Skeletal muscle tissue (tissue), 4 donors: ENCODE results near the gene GPR84. TPM values are rescaled to one million over a fixed set of nuclear protein-coding genes. Genes with fewer than 3 reads are reported as not detected.
A peak's percentile ranks its signal among the peaks of the same experiment; 100 is the strongest.

Experiments used
- H3K27ac ChIP-seq: one replicate; pipeline ENCODE4 v1.7.0; 2013; ENCODE audit warnings: mild to moderate bottlenecking, low read depth, low read length, inconsistent platforms
- H3K27me3 ChIP-seq, 3 donors: one replicate each; pipeline ENCODE4 v1.7.0; 2013; ENCODE audit warnings: low read length in 3 of 3; ENCODE audit not compliant: control insufficient read depth in 3 of 3, insufficient read depth in 3 of 3
- H3K36me3 ChIP-seq, 3 donors: one replicate each; pipeline ENCODE4 v1.7.0; 2013; ENCODE audit warnings: low read length in 3 of 3; ENCODE audit not compliant: control insufficient read depth in 3 of 3, insufficient read depth in 3 of 3
- H3K4me1 ChIP-seq, 3 donors: one replicate each; pipeline ENCODE4 v1.7.0; 2013; ENCODE audit warnings: low read length in 3 of 3, mild to moderate bottlenecking in 3 of 3; ENCODE audit not compliant: control insufficient read depth in 3 of 3, insufficient read depth in 3 of 3
- H3K4me3 ChIP-seq, 3 donors: one replicate each; pipeline ENCODE4 v1.7.0; 2013; ENCODE audit warnings: low read length in 3 of 3
- H3K9ac ChIP-seq, 3 donors: one replicate each; pipeline ENCODE4 v1.7.0; 2013; ENCODE audit warnings: low read length in 3 of 3, mild to moderate bottlenecking in 3 of 3, moderate library complexity in 2 of 3, low read depth in 1 of 3
- H3K9me3 ChIP-seq, 3 donors: one replicate each; pipeline ENCODE4 v1.7.0; 2013; ENCODE audit warnings: low read length in 3 of 3; ENCODE audit not compliant: control insufficient read depth in 3 of 3
- total RNA-seq: library from RNA; depleted of rRNA; stranded (reverse); fragments of >200 nt; gene quantifications from one replicate; pipeline ENCODE4 v1.2.3, GENCODE V29; 2014
- donor health status: Osteomylitis.

Gene GPR84
- total RNA-seq, 1 donor from 2014 or later = not detected

DNA sequence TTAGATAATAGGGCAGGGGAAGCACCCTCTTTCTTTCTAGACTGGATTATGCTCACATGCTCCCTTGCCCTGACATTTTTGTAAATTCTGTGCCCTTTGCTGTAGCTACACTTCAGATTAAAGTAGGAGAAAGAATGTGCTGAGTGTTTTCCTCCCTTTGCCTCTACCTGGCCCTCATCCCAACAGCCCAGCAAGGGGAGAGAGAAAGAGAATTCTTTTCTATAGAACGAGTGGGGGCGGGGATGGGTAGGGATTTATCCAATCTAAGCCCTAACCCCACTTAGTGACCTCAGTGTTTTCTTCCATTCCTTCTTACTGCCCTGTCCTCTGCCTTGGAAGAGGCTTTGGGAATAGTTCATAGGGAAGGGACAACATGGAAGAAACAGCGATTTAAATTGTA lies 13.5 kb downstream of the GPR84 start:
- peaks cover 33 to 42% (median 38%) of the 10 kb centered on the region in 3 donors for H3K36me3 ChIP-seq
- peak overlapping the region in 1 of 3 donors; percentile 33 for H3K9ac ChIP-seq

DNA sequence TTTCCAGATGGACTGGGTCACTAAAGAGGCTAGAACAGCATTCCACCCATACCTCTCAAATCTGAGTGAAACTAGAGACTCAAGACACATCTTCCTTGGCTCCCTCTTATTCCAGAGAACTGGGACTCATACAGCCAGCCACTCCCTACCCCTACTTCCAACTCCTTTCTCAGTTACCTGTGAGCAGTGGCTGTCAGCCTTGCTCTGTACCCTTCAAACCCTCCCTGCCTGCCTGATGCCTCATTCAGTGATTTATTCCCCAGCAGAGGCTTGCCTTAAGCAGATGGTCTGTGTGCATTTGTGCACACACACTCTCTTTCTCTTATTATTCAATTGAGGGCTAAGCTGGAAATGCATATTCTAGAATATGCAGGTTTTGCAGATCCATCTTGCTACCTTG lies 14.6 kb downstream of the GPR84 start:
- H3K27me3 ChIP-seq = no peaks in the 10 kb centered on the region
- H3K9me3 ChIP-seq = no peaks in the 10 kb centered on the region
- H3K36me3 ChIP-seq = peaks cover 37 to 52% (median 46%) of the 10 kb centered on the region in 3 donors
- no peak overlapping the region for H3K9ac ChIP-seq
- no peak overlapping the region for H3K27ac ChIP-seq
- H3K4me3 ChIP-seq = no peak overlapping the region
- peaks cover 12 to 21% (median 16%) of the 10 kb centered on the region in 3 donors for H3K4me1 ChIP-seq

More for the DNA sequence above, 13.5 kb downstream of the GPR84 start:
- H3K27ac ChIP-seq = no peak overlapping the region
- H3K27me3 ChIP-seq = no peaks in the 10 kb centered on the region
- H3K9me3 ChIP-seq = no peaks in the 10 kb centered on the region
- H3K4me1 ChIP-seq = peaks cover 12 to 21% (median 16%) of the 10 kb centered on the region in 3 donors
- H3K4me3 ChIP-seq = no peak overlapping the region

DNA sequence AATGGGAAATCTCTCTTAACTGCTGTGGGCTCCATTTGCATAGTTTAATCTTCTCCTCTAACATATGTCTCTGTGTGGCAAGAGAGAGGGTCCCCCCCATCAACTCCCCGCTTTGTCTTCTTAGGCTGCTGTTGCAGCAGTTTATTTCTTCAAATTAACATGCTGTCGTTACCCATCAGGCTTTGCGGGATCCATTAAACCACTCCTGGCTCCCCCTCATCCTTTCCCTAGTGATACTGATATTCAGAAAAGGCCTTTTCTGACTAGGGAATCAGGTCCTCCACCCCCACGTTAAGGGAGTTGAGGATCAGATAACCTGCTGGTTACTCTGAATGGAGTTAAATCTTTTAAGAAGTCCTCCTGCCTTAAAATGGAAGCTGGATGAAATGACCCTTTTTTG lies 15.2 kb downstream of the GPR84 start:
- H3K27me3 ChIP-seq = no peaks in the 10 kb centered on the region
- no peaks in the 10 kb centered on the region for H3K9me3 ChIP-seq
- peaks cover 37 to 52% (median 46%) of the 10 kb centered on the region in 3 donors for H3K36me3 ChIP-seq
- no peak overlapping the region for H3K27ac ChIP-seq
- no peak overlapping the region for H3K4me3 ChIP-seq
- peaks cover 12 to 21% (median 16%) of the 10 kb centered on the region in 3 donors for H3K4me1 ChIP-seq
- H3K9ac ChIP-seq = no peak overlapping the region

DNA sequence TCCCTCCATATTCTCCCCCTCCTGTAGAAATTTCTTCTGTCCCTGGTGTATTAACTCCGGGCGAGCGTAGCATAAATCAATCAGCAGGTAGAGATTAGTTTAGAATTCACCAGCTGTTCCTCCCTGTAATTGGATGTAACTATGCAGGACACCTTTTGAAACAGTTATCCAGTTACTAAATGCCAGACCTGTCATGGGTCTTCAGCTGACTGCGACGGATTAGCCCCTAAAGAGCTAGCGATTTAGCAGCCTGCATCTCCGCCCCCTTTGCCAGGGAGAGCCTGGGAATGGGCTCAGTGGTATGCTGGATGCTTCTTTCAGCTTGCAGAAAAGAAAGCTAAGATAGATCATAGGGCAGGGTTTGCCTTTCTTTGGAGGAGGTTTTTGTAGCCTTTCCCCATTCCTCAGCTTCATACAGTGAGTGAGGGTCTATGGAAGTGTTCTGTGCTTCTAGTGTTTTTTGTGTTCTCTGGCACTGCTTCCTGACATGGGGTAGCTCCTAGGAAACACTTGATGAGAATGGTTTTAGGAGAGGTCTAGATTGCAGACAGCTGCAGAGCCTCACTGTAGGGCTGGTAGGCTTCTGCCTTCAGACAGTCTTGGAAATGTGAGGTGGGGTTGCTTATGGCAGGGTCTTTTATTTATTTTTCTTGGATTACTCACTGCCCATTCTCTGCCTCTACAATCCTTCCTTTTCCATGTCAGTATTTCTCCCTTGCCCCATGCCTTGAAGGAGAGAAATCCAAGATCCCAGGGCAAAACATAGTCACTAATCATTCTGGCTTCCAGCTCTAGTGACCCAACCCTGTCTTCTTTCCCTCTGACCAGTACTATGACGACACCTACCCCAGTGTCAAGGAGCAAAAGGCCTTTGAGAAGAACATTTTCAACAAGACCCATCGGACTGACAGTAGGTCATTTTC lies 22.6 kb downstream of the GPR84 start:
- Histone ChIP-seq H3K36me3 (peaks cover 20 to 35% (median 29%) of the 10 kb centered on the region in 3 donors), H3K9ac (no peak overlapping the region), H3K27me3 (no peaks in the 10 kb centered on the region), H3K4me1 (peaks cover 22 to 26% (median 25%) of the 10 kb centered on the region in 3 donors), H3K4me3 (no peak overlapping the region), H3K9me3 (no peaks in the 10 kb centered on the region), H3K27ac (peak overlapping the region; percentile 63)

DNA sequence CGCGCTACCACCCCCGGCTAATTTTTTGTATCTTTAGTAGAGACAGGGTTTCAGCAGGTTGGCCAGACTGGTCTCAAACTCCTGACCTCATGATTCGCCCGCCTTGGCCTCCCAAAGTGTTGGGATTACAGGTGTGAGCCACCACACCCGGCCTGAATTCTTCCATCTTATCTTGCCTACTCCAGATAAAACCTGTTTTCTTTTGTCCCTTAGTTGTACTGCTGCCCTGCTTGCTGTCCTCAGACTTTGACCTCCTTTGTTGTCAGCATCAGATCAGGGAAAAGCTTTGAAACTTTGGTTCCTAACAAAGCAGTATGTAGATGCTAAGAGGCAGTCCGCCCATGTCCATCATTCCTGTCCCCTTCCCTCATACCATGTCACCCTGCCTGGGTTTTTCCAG lies 23.4 kb downstream of the GPR84 start:
- peak overlapping the region; percentile 58 for H3K27ac ChIP-seq
- H3K36me3 ChIP-seq = peaks cover 18 to 33% (median 29%) of the 10 kb centered on the region in 3 donors

DNA sequence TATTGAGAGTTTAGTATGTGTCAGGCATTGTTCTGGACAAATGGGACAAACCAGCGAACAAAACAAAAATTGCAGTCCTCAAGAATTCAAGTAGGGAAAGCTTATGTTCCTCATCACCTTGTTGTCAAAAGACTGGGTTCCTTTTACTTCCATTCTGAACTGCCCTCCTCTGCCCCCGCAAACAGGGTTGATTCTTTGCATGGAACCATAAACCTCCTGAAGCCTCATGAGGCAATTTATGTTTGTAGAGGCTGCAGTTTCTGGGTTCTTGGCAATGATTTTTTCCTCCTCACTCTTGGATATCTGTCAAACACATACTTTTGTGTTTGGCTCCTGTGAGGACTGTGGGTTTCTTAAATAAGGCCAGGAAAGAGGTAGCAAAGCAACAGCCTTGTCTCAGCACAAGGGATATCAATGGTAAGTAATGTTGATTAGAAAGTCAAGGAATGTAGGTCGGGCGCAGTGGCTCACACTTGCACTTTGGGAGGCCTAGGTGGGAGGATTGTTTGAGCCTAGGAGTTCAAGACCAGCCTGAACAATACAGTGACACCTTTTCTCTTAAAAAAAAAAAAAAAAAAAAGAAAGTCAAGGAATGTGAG lies 25.5 kb downstream of the GPR84 start:
- Histone ChIP-seq H3K27ac (no peak overlapping the region), H3K4me1 (peaks cover 22 to 26% (median 25%) of the 10 kb centered on the region in 3 donors), H3K9me3 (no peaks in the 10 kb centered on the region), H3K9ac (no peak overlapping the region), H3K27me3 (no peaks in the 10 kb centered on the region), H3K36me3 (peaks cover 13 to 21% (median 20%) of the 10 kb centered on the region in 3 donors), H3K4me3 (no peak overlapping the region)

More for the DNA sequence above, 23.4 kb downstream of the GPR84 start:
- no peaks in the 10 kb centered on the region for H3K27me3 ChIP-seq
- H3K9ac ChIP-seq = no peak overlapping the region
- H3K4me1 ChIP-seq = peaks cover 22 to 26% (median 25%) of the 10 kb centered on the region in 3 donors
- no peaks in the 10 kb centered on the region for H3K9me3 ChIP-seq
- no peak overlapping the region for H3K4me3 ChIP-seq

DNA sequence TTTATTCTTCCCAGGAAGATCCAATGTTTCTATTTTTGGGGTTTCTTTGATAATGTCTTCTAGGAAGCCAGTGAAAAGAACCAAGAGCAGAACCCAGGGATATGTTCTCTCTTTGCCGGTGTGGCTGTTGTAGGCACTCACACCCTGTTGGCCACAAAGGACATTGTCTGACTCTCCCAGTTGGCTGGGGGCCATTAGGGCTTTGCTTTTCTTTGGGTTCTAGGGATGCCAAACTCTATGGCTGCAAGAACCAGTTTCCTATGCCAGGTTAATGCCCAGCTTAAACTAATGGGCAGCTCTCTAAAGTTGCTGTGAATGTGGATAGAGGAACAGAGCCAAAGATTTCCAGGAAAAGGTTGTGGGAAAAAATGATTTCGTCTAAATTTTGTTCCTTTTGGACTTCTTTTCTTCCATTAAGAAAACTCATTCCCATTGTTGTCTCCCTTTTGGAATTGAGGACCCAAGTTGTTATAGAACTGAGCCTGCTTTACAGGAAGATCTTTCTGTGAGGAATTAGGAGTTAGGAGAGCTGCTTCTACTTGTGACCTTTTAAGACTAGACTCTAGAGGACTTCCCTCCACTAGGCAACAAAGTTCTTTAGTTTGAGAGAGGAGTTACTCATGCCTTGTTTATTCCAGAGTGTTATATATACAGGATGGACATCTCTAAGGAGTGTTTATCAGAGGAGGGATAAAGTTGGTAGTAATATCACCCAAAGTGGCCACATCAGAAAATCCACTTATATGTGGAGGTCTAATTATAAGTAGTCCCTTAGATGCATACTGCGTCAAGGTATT lies 26.2 kb downstream of the GPR84 start:
- Histone ChIP-seq H3K36me3 (peaks cover 8 to 16% (median 13%) of the 10 kb centered on the region in 3 donors), H3K4me3 (peak overlapping the region in 1 of 3 donors; percentile 7), H3K27me3 (no peaks in the 10 kb centered on the region), H3K27ac (no peak overlapping the region), H3K4me1 (peaks cover 22 to 26% (median 25%) of the 10 kb centered on the region in 3 donors), H3K9ac (peak overlapping the region in 1 of 3 donors; percentile 10), H3K9me3 (no peaks in the 10 kb centered on the region)

DNA sequence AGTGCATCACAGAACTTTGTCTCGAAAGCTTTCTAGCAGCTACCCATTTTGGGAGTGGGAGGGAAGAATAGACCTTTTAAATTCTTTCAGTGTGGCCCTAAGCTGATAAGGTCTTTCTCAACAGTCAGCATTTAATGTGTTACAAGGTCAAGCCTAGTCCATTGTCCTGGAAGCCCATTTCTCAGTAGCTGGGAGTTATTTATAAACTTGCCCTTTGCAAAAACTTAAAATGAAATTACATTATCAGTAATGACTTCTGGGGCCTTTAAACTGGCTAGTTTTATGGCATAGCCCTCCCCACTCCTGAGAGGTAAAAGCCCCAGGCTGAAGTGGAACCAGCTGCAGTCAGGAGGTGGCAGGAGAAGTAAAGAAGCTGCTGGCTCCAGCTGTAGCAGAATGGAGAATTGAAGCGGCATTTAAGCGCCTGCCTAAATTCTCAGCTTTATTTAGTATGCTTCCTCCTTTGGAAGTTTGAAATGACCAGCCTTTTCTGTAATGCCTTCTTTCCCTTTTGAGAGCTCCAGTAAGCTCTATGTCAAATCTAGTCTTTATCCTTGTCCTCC lies 26.9 kb downstream of the GPR84 start:
- Histone ChIP-seq H3K4me1 (peaks cover 22 to 26% (median 25%) of the 10 kb centered on the region in 3 donors), H3K27me3 (no peaks in the 10 kb centered on the region), H3K9ac (peak overlapping the region in 1 of 3 donors; percentile 10), H3K9me3 (no peaks in the 10 kb centered on the region), H3K27ac (no peak overlapping the region), H3K4me3 (peak overlapping the region in 1 of 3 donors; percentile 7), H3K36me3 (peaks cover 4 to 9% (median 7%) of the 10 kb centered on the region in 3 donors)

DNA sequence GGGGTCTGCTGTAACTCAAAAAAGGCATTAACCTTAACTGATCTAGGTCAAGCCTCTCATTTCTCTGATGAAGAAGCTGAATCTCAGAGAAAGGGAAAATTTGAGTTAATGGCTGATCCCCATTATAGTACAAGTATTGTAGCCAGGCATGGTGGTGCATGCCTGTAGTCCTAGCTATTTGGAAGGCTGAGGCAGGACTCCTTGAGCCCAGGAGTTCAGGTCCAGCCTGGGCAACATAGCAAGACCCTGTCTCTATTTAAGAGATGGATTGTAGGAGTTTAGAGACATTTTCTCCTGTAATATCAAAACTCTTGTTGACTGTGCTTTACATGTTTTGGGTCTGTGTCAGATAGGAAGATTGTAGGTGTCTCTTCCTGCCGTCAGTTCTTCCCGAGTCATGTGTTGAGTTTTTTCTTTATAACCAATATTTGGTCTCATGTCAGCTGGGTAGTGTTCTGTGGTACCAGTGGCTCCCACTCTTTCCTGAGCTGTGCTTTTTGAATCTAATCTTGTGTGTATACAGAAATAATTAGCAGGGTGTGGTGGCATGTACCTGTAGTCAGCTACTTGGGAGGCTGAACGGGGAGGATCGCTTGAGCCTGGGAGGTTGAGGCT lies 30.8 kb downstream of the GPR84 start:
- Histone ChIP-seq H3K27ac (no peak overlapping the region), H3K36me3 (peaks cover 0 to 10% (median 0%) of the 10 kb centered on the region in 3 donors), H3K27me3 (no peaks in the 10 kb centered on the region), H3K4me1 (peaks cover 14 to 17% (median 16%) of the 10 kb centered on the region in 3 donors), H3K9me3 (no peaks in the 10 kb centered on the region), H3K9ac (no peak overlapping the region), H3K4me3 (no peak overlapping the region)
